K562 (cell line): ENCODE results near the gene CYP2A6. TPM values are rescaled to one million over a fixed set of nuclear protein-coding genes. Genes with fewer than 3 reads are reported as not detected.

Experiments
- DACH1 ChIP-seq: fragments of 450-650 bp; IDR thresholded peaks from 2 replicates; pipeline ENCODE4 v1.6.1; 2018; ENCODE audit not compliant: partially characterized antibody
- HDAC8 ChIP-seq: fragments of 450-650 bp; IDR thresholded peaks from 2 replicates; pipeline ENCODE4 v1.6.1; 2016; ENCODE audit warnings: mild to moderate bottlenecking, missing genetic modification characterization, moderate library complexity, missing compliant biosample characterization
- HOMEZ ChIP-seq: fragments of 250-450 bp; sonication (Bioruptor Pico); IDR thresholded peaks from 2 replicates; pipeline ENCODE4 v1.4.0; 2020; ENCODE audit warnings: mild to moderate bottlenecking, moderate library complexity
- LARP7 ChIP-seq: fragments of 450-650 bp; IDR thresholded peaks from 2 replicates; pipeline ENCODE4 v1.6.1; 2016
- MITF ChIP-seq: IDR thresholded peaks from 2 replicates; pipeline ENCODE4 v1.6.1; 2014; ENCODE audit warnings: antibody characterized with exemption
- NR0B1 ChIP-seq: fragments of 450-650 bp; IDR thresholded peaks from one replicate; pipeline ENCODE4 v1.6.1; 2018; ENCODE audit warnings: mild to moderate bottlenecking, moderate library complexity; ENCODE audit not compliant: partially characterized antibody
- SMAD3 ChIP-seq: fragments of 450-650 bp; formaldehyde crosslinking; conservative IDR thresholded peaks from 2 replicates; pipeline ENCODE4 v1.4.0; 2020; ENCODE audit warnings: mild to moderate bottlenecking
- TCF15 ChIP-seq: fragments of 250-450 bp; sonication (Bioruptor Pico); IDR thresholded peaks from 2 replicates; pipeline ENCODE4 v1.8.0; 2022; ENCODE audit warnings: moderate library complexity, mild to moderate bottlenecking, inconsistent platforms
- TSHZ1 ChIP-seq: fragments of 250-450 bp; sonication (Bioruptor Pico); IDR thresholded peaks from 2 replicates; pipeline ENCODE4 v1.4.0; 2020; ENCODE audit warnings: mild to moderate bottlenecking, moderate library complexity
- ZBTB34 ChIP-seq: fragments of 250-450 bp; sonication (Bioruptor Pico); IDR thresholded peaks from 2 replicates; pipeline ENCODE4 v1.8.0; 2021; ENCODE audit warnings: mild to moderate bottlenecking, moderate library complexity
- ZNF165 ChIP-seq: fragments of 250-450 bp; sonication (Bioruptor Pico); IDR thresholded peaks from 2 replicates; pipeline ENCODE4 v1.4.0; 2020; ENCODE audit warnings: borderline replicate concordance
- ZNF639 ChIP-seq, 2 experiments: fragments of 200-800 bp in 1 of 2; sonication (Bioruptor generic) in 1 of 2; sonication (generic) in 1 of 2; formaldehyde crosslinking in 1 of 2; IDR thresholded peaks in 1 of 2; conservative IDR thresholded peaks in 1 of 2; 2 replicates each; pipeline versions ENCODE4 v1.5.0 to v1.6.1; 2016 to 2020; ENCODE audit warnings: missing compliant biosample characterization in 1 of 2, missing genetic modification characterization in 1 of 2, missing genetic modification reagents in 1 of 2
- polyA plus RNA-seq, 8 experiments: library from polyadenylated mRNA; depleted of rRNA in 4 of 8; stranded (reverse) in 5 of 8; unstranded in 3 of 8; fragments of >200 nt; fragmentation: Nextera tagmentation in 2 of 8; fragmentation: Illumina TruSeq in 1 of 8; extraction: Ambion mirVana in 2 of 8; extraction: Trizol in 1 of 8; gene quantifications; 2 replicates each; pipeline versions ENCODE4 v1.2.1 to v1.2.3, GENCODE V29; 2011 to 2014; ENCODE audit warnings: inconsistent platforms in 1 of 8, missing spikeins in 1 of 8
- total RNA-seq, 7 experiments: library from RNA; depleted of rRNA in 6 of 7; stranded (reverse); fragments of >200 nt in 6 of 7; fragmentation: Illumina TruSeq in 2 of 7; extraction: Trizol in 2 of 7; gene quantifications; 2 replicates each; pipeline versions ENCODE4 v1.2.1 to v1.2.3, GENCODE V29; 2011 to 2021; ENCODE audit warnings: low replicate concordance in 1 of 7

The CYP2A6 gene
- total and polyA plus RNA-seq, 9 of the 15 experiments (the other 6 are each of a cell fraction or from before 2014, with no cell fraction given), result 0.31 TPM; not detected in 8

- TF ChIP-seq MITF (no peak), ZNF639 (CRISPR knock-in tag; conservative IDR thresholded peaks at IDR 0.05 in 1 of 2, IDR thresholded peaks at IDR 0.05 in 1 of 2) (no peak), NR0B1 (no peak), HDAC8 (tag) (no peak), TSHZ1 (CRISPR knock-in tag) (no peak), ZNF165 (CRISPR knock-in tag) (no peak), DACH1 (no peak), SMAD3 (no peak), ZBTB34 (CRISPR knock-in tag) (no peak), LARP7 (no peak), TCF15 (CRISPR knock-in tag) (no peak), HOMEZ (CRISPR knock-in tag) (no peak)
Measured at GRCh38 chr19:40803170-40803856, 46.9 kb downstream of the CYP2A6 start (continued).
